Sciatic nerve (tissue), 2 donors: ENCODE measurements around the gene MEX3C. TPM values are rescaled to one million over a fixed set of nuclear protein-coding genes. Genes with fewer than 3 reads are reported as not detected.

Source experiments
- ATAC-seq: fragments of 200-7000 bp; cut with Tn5 transposase; one replicate; pipeline ENCODE4 v1.9.1; 2020; ENCODE audit warnings: mild to moderate bottlenecking, moderate library complexity
- DNase-seq: peaks from one replicate; pipeline ENCODE4 v3.0.0-alpha.2; 2020; ENCODE audit warnings: low spot score
- intact Hi-C: fragments of 100-400 bp; cut with DNase I; formaldehyde crosslinking; loops from one replicate; pipeline ENCODE4 v1.14.2; 2022
- total RNA-seq: library from RNA; stranded (reverse); fragmentation: NEBNext Ultra II Directional; extraction: Animal tissue kit (Norgen Biotek cat#: 25700); gene quantifications from one replicate; pipeline ENCODE4 v1.2.1, GENCODE V29; 2021
- donor health status: DM: no; HTN: no; CAD: no.
- donor health status: DM: no; HTN: no; CAD: no.

MEX3C gene
- total RNA-seq, 1 donor from 2014 or later = 31.9 TPM

DNA sequence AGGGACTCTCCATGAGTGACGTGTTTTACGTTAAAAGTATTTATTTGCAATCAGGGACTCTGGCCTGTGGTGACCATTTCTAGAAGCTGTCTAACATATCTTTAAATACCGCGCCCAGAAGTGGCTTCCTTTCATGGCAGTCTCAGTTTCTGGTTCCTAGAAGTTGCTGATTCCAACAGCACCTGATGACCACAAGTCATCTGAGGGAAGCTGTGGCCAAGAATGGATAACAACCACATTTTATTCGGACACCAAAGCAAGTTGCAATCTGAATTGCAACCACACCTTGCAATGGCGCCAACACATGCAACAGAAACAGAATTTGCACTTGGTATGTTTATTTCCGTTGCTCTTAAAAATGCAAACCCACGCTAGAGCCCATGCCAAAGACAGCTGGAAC lies 33.1 kb downstream of the MEX3C start:
- no peak for ATAC-seq
- intact Hi-C loops = no loop called here
- DNase-seq = no peak

DNA sequence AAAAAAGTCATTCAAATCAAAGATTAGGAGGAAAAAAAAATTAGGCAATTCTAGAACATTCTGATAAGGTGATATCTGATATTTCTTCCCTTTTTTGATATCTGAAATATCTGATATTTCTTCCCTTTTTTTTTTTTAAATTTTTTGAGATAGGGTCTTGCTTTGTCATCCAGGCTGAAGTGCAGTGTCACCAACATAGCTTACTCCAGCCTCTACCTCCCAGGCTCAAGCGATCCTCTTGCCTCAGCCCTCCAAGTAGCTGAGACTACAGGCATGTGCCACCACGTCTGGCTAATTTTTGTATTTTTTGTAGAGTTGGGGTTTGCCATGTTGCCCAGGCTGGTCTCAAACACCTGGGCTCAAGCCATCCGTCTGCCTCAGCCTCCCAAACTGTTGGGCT lies 33.9 kb downstream of the MEX3C start:
- intact Hi-C loops = no loop called here
- no peak for ATAC-seq
- DNase-seq = no peak

GRCh38 chr18:51162617-51163016 lies 34.9 kb downstream of the MEX3C start:
- ATAC-seq (no peak), DNase-seq (no peak)
- intact Hi-C loops = no loop called here

DNA sequence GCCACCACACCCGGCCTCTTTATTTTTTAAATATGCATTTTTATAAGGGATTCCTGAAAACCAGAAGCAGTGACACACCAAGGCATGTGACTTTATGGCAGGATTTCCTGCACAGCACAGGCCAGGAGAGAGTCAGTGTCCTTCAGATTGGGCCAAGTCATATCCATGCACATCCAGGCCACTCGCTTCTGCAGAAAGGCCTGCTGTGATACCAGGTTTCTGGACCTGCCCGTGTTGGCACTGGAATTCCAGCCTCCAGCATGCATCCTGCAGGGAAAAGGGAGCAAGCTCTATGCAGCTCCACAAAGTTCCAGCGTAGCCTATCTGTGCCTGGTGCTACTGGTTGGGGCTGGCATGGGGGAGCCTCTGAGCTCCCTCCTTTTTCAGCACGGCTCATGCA lies 36.8 kb downstream of the MEX3C start:
- ATAC-seq = no peak
- intact Hi-C loops = no loop called here
- DNase-seq = no peak

GRCh38 chr18:51157215-51157614 lies 40.3 kb downstream of the MEX3C start:
- DNase-seq (no peak), ATAC-seq (no peak)
- intact Hi-C loops = no loop called here

- intact Hi-C loops = no loop called here
- DNase-seq (no peak), ATAC-seq (no peak)
Measured at GRCh38 chr18:51154431-51155063, 42.9 kb downstream of the MEX3C start.

DNA sequence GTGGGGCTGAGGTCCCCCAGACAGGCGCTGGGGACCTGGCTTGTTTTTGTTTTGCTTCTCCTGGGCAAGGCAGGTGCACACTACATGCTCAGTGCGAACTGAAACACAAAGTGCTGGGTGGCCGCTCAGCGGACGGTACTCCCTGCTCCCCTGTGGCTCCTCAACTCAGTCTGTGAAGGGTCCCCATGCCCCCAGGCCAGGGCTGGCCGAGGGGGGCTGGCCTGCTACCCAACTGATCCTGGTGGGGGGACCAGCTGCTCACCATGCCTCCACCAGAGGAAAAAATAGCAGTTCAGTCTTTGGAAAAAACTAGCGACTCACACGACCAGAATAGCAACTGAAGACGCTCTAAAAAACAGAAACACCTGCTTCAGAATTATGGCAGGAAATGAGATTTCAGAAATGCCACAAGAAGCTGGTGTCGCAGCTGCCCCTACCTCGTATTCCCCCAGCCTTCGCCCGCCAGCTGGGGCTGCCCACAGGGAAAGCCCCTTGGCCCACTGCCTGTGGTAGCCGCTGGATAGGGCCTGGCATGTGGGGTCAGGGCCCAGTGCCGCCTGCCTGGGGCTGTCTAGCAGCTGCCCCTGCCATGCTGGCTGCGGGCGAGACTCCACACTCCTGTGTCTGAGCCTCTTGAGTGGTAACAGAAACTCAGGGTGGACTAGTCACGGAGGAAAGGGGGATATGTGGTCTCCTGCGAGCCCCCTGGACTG lies 43.7 kb downstream of the MEX3C start:
- peak; percentile 39 for ATAC-seq
- no peak for DNase-seq
- intact Hi-C loops = no loop called here

DNA sequence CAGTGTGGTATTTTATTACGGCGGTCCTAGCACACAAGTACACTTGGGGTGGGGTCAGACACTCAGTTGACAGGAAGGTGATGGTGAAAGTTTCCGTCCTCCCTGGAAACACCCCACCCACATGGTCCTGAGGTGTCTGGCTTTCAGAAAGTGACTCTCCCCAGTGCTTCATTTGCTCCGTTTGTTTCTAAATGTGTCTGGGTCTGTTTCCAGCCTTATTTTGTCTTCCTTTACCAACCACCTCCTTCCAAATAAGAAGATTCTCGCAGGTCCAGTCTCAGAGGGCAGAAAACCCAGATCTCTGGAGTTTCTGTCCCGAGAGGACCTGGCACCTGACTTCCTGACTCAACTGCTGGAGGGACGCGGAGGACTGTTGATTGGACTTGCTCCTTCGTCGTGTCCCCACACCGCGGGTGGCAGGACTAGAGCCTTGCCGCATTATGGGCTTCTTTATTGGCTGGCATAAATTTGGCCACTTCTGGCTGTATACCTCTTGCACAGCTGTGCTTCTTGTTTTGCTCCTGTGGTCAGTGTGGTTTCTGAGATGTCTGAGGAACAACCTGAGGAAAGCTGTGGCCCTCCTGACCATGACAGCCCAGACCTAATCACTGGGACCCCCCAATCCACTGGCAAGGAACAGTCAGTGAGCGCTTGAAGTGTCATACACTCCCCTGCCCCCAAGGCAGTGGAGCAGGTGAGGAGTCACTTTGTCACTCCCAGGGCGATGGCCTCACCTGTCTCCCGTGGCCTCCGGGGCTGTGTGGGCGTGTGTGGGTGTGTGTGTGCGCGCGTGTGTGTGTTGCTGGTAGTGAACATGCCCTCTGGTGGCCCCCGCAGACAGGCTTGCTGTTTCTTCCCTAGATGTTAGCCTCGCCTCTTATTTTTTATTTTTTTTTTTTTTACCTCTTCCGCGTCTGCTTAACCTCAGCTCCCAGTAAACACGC lies 45.6 kb downstream of the MEX3C start:
- intact Hi-C loops = no loop called here
- DNase-seq (no peak), ATAC-seq (peak; percentile 22)

DNA sequence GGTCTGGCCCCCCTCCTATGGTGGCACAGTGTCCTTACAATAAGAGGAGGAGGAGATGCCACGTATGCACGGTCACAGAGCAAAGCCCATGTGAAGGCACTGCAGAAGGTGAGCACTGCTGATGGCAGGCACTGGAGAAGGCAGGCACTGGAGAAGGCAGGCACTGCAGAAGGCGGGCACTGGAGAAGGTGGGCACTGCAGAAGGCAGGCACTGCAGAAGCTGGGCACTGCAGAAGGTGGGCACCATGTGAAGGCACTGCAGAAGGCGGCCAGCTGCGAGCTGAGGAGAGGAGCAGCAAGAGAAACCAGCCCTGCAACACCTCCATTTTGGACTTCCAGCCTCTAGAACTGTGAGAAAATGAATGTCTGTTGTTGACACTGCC lies 46.3 kb downstream of the MEX3C start:
- ATAC-seq = no peak
- intact Hi-C loops = no loop called here
- DNase-seq = no peak

DNA sequence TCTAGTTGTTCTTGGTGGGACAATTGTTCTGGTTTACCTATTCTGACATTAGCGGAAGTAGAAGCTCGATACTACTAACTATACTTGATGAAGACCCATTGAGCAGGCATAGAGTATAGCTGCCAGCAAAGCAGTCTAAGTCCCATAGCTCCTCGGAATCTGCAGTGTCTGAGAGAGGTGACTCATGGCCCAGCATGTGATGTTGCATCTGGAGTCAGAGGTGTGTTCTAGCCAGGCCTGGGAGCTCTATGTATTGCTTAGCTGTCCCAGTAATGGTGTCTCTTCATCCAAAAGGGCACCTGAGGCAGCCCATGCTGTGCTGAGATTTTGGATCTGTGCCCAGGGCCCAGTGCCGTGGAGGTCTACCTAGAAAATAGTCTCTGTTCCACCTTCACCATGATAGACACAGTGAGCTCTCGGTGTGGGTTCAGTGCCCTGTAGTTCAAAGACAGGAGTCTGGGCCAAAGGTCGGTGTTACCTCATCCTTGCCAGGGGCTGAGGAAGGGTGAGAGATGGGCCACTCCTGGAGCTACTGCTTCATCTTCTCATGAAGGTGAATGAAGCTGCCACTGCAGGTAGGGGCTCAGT lies 47.3 kb downstream of the MEX3C start:
- DNase-seq (no peak), ATAC-seq (no peak)
- intact Hi-C loops = no loop called here

- ATAC-seq = no peak
- DNase-seq = no peak
- intact Hi-C loops = no loop called here
Measured at GRCh38 chr18:51149670-51150069, 47.8 kb downstream of the MEX3C start.

DNA sequence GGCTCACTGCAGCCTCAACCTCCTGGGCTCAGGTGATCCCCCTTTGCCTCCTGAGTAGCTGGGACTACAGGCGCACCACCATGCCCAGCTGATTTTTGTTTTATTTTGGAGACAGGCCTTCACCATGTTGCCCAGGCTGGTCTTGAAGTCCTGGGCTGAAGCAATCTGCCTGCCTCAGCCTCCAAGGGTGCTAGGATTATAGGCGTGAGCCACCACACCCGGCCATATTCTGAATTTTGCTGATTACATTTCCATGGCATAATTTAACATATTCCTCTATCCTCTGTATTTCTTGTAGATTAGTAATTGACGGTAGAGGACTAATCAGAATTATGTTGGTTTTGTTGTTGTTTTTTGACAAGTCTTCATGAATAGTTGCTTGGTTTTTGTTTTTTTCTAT lies 50.6 kb downstream of the MEX3C start:
- intact Hi-C loops = no loop called here
- ATAC-seq (no peak), DNase-seq (no peak)

DNA sequence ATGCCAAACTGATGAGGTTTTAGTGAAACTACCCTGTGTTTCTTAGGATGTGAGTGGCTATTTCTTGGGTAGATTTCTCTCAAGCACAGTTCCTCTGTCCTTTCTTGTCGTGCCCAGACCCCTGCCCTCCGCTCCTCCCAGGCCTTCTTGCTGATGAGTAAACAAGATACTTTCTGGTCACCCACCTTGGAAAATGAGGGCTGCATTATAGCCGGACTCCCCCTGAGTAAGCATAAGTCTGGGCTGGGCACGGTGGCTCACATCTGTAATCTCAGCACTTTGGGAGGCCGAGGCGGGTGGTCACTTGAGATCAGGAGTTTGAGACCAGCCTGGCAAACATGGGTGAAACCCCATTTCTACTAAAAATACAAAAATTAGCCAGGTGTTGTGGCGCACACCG lies 58.5 kb downstream of the MEX3C start:
- intact Hi-C loops = no loop called here
- no peak for DNase-seq
- ATAC-seq = no peak

DNA sequence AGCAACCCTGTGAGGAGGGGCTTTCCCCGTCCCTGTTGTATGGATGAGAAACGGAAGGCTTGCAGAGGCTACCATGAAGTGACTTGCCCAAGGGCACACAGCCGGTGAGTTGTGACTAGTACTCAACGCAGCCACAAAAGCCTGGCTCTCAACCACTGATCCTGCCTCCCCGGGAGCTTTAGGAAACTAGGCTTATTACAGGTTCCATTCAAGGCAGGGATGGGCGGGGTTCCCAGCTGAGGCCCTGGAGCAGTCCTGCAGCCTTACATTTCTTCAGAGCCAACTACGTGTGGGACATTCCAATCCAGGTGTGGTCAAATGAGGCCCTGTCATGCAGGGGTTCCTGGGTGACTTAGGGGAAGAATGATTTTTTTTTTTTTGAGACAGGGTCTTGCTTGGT lies 59.6 kb downstream of the MEX3C start:
- ATAC-seq (no peak), DNase-seq (no peak)
- intact Hi-C loops = no loop called here

DNA sequence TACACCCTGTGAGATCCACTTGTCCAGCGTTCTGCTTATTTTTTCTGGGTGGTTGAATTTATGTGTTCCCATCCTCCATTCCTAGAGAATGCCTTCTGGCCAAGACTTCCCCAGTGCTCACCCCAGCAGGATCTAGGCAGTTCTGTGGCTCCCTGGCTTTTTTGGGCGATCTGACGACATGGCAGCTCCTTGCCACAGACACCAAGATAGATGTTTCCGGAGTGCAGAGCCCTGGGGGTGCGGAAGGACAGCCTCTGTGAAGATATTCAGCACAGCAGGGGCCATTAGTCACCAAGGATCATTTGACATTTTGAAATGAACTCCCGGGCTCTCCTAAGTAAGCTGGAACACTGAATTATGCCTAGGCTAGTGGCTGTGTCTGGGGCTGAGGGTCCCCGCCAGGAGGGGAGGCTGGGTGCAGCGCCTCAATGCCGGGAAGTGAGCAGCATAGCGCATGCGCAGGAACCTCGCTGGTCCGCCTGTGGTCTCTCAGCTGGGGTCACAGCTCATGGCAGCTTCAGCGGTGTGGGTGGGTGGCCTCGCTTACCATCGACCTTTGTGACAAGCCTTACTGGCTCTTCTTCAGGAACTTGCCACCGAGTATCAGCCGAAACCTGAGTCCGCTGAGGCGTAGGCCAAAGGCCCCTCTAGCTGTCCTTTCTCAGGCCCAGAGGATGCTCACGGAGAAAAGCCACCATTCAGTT lies 60.3 kb downstream of the MEX3C start:
- no peak for ATAC-seq
- no peak for DNase-seq
- intact Hi-C loops = no loop called here

DNA sequence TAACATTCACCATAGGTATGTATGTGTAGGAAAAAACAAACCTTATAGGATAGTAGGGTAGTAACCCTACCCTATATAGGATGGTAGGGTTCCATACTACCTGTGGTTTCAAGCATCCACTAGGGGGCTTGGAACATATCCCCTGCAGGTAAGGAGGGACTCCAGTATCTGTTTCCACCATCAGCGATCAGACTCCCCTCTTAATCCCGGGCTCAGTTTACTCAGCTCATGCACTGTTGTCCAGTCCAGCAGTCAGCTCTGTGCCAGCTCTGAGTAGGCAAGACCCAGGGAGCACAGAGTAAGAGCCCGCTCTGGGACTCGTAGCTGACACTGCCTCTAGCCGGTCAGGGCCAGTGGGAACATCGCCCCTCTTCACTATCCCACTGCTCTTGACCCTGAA lies 61.7 kb downstream of the MEX3C start:
- DNase-seq (no peak), ATAC-seq (peak; percentile 16)
- intact Hi-C loops = no loop called here

GRCh38 chr18:51135364-51135763 lies 62.1 kb downstream of the MEX3C start:
- intact Hi-C loops = no loop called here
- ATAC-seq (no peak), DNase-seq (no peak)

DNA sequence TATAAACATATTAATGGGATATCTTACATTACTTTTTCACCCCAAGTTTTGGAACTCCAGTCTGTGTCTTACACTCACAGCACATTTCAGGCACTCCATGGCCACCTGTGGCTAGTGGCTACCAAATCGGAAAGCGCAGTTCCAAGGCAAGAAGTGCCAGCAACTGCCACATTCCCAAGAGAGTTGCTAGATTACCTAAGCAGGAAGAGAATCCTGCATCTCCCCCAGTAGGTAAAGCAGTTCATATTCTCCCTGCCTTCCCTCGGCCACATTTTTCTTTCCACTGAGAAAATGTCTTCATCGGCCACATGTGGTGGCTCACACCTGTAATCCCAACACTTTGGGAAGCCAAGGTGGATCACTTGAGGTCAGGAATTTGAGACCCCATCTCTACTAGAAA lies 62.8 kb downstream of the MEX3C start:
- intact Hi-C loops = no loop called here
- ATAC-seq (no peak), DNase-seq (no peak)

GRCh38 chr18:51133580-51134160 lies 63.8 kb downstream of the MEX3C start:
- ATAC-seq (peak; percentile 79), DNase-seq (no peak)
- intact Hi-C loops = no loop called here
